ENCODE data around the gene TENM4. TPM values are rescaled to one million over a fixed set of nuclear protein-coding genes. Genes with fewer than 3 reads are reported as not detected.

The TENM4 gene
- polyA plus RNA-seq, 1 donor, result 5.2 TPM

DNA sequence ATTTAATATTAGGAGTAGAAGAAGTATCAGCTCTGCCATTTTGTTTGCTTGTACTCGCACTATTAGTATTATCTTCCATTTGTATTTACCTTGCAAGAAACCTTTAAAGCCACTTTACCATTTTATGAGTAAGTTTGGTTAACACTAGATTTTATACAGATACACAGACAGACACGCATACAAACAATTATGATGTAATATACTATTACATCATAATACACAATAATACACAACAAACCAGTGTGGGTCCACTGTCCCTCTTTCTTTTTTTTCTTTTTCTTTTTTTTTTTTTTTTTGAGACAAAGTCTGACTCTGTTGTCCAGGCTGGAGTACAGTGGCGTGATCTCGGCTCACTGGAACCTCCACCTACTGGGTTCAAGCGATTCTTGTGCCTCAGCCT is 695.9 kb downstream of the TENM4 start:
- DNase-seq (ENCODE audit: low read depth), result no peak

GRCh38 chr11:78744202-78744601 is 696.6 kb downstream of the TENM4 start:
- no peak for DNase-seq (ENCODE audit: low read depth)

DNA sequence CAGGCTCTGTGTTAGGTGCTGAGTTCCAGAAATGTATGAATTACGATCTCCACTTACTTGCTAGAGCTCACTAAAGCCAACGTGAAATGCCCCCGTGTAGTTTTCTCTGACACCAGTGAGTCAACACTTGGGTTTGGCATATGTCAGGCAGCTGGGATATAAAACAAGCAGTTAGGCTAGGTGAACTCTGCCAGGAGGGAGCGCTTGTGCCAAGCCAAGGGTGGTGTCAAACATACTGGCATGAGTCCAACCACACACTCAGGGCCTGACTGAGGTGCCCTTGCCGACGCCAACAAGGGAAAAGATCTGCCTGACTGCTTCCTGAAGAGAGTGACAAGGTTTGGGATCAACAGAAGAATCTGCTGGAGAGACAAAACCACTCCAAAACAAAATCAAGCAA is 698.4 kb downstream of the TENM4 start:
- DNase-seq (ENCODE audit: low read depth), result no peak

- DNase-seq (ENCODE audit: low read depth), result peak; percentile 31
Observed at GRCh38 chr11:78741741-78742140, 699.1 kb downstream of the TENM4 start.

DNA sequence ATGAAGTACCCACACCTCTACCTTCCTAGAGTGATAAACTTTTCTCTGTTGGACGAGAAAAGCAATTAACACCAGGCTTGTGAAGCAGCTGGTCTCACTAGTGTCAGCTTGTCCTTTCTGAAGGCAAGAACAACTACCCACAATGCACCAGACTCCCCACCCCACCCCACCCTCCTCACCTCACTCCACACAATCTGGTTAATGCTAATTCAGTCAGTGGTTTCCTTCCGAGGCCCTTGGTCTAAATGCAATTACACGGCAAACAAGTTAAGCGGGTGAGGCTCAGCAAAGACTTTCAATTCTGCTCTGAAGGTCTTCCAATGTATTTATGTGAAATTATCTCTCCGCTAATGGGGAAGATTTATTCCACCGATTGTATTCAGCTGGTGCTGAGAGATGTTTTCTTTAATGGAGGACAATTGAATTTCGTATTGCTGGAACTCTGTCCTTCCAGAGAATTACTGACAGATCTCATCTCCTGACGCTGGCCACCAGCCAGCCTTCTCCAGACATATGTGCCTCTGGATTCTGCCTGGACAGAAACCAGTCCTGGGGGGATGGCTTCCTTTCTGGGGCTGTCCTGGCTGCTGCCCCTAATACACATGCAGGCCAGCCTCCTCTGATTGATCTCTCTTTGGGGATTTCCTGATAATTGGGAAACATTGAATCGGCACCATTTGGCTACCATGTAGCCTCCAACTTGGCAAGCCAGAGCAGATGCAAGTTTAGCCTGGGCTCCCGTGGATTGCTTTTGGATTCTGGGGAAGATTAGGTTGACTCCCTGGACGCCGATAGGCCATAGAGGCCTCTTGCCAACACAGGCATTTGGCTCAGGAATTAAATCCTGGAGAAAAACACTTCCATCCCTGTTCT is 700.4 kb downstream of the TENM4 start:
- DNase-seq (ENCODE audit: low read depth), result peak; percentile 19

GRCh38 chr11:78737891-78738290 is 702.9 kb downstream of the TENM4 start:
- DNase-seq (ENCODE audit: low read depth), result no peak

GRCh38 chr11:78737301-78737700 is 703.5 kb downstream of the TENM4 start:
- no peak for DNase-seq (ENCODE audit: low read depth)

DNA sequence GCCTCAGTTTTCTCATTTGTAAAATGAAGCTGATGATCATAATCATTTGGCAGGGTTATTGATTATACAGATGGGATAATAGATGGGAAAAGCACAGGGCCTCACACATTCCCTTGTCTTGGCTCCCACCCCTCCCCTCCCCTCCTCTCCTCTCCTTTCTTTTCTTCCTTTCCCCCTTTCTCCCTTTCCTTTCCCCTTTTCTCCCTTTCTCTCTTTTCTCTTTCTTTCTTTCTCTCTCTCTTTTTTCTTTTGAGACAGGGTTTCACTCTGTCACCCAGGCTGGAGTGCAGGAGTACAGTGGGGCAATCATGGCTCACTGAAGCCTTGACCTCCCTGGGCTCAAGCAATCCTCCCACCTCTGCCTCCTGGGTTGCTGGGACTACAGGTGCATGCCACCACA is 705.1 kb downstream of the TENM4 start:
- DNase-seq (ENCODE audit: low read depth), result no peak

DNA sequence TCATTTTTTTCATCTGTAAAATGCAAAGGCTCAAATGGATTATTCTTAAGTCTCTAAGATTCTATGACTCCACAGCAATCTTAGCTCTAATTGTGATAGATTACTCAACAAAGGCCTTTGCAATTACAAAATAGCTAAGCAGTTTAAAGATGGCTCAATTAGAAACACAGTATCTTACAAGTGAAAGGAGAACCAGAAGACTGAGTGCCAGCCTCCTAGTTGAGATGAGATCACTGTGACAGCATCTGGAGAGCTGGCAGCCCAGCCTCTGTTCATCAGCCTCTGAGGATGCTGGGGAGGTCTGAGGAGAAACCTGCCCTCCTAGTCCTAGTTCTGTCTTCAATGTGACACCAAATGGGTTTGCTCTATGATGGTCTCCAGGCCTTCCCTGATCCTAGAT is 707.8 kb downstream of the TENM4 start:
- DNase-seq (ENCODE audit: low read depth), result no peak

DNA sequence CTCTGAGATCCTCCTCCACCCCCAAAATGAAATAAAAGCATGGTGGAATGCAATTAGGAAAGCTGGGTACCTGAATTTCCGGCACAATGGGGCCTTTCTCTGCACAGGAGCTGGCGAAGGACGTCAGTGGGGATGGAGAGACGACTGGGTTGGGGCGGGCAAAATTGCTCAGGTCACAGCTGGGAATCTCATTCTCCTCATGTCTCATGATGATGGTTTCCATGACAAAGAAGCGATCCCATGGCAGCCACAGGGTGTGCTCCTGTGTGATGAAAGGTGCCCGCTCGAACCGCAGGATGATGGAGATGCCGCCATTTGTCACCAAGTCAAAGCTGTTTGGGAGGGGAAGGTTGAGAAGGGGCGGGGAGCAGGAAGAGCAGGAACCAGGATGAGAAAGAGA is 708.6 kb downstream of the TENM4 start:
- no peak for DNase-seq (ENCODE audit: low read depth)

GRCh38 chr11:78731027-78731426 is 709.8 kb downstream of the TENM4 start:
- DNase-seq (ENCODE audit: low read depth), result no peak

DNA sequence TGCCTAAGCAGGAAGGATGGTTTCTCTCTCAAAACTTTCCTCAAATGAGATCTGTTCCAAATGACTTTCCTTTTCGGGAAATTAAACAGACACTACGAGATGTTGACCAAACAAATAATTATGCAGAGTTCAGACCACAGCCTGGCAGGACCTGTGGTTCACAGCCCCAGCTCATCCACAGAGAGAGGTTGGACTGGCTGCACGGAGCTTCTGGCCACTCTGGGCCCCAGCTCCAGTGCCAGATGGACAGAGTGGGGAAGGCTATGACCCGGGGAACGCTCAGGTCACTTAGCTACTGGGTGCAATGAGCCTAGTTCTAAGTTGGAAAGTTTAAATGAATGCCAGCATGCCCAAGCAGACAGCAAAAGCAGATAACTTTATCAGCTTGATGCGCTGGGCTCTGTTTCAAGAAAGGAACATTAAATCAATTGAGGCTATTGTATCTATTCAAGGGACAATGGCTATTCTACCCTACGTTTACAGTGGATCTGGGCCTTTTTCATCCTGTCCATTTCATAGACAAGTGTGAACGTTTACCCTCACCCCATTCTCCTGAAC is 710.5 kb downstream of the TENM4 start:
- no peak for DNase-seq (ENCODE audit: low read depth)

DNA sequence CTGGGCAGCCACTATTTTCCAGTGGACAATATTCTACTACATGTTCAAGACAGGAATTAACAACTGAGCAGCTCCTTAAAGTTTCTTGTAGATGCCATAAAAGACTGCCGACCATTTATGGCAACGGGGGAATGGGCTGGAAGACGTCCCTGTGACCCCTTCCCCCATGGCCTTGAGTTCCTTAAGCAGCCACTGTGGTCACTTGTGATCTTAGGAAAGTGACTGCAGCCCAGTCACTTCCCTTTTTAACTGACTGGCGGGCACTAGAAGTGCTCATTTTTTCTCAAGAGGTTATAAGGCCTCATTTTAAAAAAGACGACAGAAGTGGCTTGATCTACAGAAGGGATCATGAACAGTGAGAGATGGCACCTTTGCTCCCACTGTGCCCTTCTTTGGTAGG is 713.0 kb downstream of the TENM4 start:
- no peak for DNase-seq (ENCODE audit: low read depth)

DNA sequence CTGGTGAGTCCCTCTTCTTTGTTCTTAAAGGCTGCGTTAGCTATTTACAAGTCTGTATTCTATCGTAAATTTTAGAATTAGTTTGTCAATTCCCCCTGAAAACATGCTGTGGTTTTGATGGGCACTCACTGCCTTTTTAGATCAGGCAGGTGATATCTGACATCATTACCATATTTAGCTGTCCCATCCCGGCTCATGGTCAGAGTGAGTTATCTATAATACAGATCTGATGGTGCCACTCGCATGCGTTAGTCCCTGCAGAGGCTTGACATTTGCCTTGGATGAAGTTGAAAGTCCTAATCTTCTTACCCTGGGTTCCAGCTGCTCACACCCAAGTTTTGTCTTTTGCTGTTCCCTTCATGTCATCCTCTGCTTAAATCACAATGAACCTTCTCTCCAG is 715.6 kb downstream of the TENM4 start:
- no peak for DNase-seq (ENCODE audit: low read depth)

DNA sequence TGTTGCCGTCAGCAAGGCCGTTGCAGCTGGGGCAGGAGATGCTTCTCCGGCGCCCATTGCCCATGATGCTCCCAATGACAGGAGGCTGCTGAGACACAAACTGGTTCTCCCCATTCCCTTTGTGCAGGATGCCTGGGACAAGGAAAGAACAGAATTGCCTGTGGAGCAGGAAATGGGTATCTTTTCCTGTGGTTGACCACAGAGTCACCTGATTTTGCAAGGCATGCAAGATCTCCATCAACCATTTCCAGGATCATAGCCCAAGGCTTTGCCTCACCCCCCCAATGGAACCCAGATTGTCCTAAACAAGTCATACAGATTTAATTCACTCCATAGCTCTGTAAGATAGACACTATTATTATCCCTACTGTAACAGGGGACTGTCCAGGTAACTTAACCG is 718.0 kb downstream of the TENM4 start:
- DNase-seq (ENCODE audit: low read depth), result no peak

DNA sequence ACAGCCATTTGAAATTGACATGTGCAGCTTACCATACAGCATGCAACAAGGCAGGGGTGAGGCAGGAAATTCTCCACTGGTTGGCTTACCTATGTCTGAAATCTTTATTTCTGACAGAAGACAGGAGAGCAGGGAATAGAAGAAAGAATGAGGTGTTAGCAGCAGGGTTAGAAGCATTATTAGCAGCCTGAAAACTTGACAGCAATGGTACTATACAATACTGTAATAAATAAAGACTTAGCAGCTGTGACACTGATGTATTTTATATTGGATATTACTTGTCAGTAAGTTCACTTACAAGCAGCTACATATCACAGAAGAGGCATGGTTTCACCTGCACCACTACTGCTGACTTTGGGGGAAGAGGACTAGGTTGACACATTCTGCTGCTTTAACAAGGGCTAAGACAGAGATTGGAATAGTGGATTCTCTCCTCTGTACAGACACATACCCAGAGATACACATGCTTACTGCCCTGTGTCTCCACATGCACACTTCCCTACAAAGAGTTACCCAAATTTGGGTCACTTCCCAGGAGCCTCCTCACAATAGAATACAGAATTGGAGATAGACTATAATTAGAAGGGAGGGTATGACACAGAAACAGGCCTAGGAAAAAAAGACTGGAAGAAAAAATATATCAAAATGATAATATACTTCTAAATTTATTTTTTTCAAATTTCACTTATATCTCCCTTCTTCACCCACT is 720.4 kb downstream of the TENM4 start:
- DNase-seq (ENCODE audit: low read depth), result no peak

- no peak for DNase-seq (ENCODE audit: low read depth)
Observed at GRCh38 chr11:78717041-78717440, 723.8 kb downstream of the TENM4 start.

GRCh38 chr11:78715639-78716311 is 725.1 kb downstream of the TENM4 start:
- DNase-seq (ENCODE audit: low read depth), result no peak

GRCh38 chr11:78714539-78714938 is 726.3 kb downstream of the TENM4 start:
- no peak for DNase-seq (ENCODE audit: low read depth)

- no peak for DNase-seq (ENCODE audit: low read depth)
Observed at GRCh38 chr11:78711735-78712134, 729.1 kb downstream of the TENM4 start.

GRCh38 chr11:78710417-78710816 is 730.4 kb downstream of the TENM4 start:
- no peak for DNase-seq (ENCODE audit: low read depth)

DNA sequence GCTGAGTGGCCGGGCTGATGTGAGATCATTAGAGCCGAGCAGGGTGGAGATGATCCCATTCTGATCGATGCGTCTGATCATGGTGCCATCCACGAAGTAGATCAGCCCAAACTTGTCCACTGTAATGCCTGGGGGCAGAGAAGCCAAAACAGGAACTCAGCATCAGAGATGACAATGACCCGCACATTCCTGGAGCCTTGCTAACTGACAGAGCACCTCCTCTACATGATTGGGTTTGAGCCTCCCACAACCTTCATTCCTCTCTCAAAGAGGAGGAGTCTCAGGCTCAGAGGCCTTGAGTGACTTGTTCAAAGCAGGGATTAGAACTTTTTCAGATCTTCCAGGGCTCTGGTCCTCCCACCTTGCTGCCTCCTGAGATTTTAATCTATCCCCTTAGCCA is 732.4 kb downstream of the TENM4 start:
- DNase-seq (ENCODE audit: low read depth), result no peak

Data from forelimb muscle (tissue), 1 donor.